ENCODE results near the gene C3. TPM values are rescaled to one million over a fixed set of nuclear protein-coding genes. Genes with fewer than 3 reads are reported as not detected.
"Not testable (repeated sequence)": the region's sequence is repeated elsewhere in the genome, so short reads cannot be mapped to it uniquely, and the experiment has no call there.

C3 gene
- polyA plus RNA-seq, 3 donors, result 17.1 to 26.9 (median 20.8) TPM

GRCh38 chr19:6718741-6719539, 1.5 kb downstream of the C3 start:
- no peak for DNase-seq (ENCODE audit: extremely low read depth in 1 of 11, low read depth in 9 of 11, low spot score in 4 of 11)

GRCh38 chr19:6718111-6718740, 2.2 kb downstream of the C3 start:
- DNase-seq (ENCODE audit: extremely low read depth in 1 of 11, low read depth in 9 of 11, low spot score in 4 of 11), result no peak

GRCh38 chr19:6717441-6717971, 2.9 kb downstream of the C3 start:
- DNase-seq (ENCODE audit: extremely low read depth in 1 of 11, low read depth in 9 of 11, low spot score in 4 of 11), result no peak

- DNase-seq (ENCODE audit: extremely low read depth in 1 of 11, low read depth in 9 of 11, low spot score in 4 of 11), result no peak
Measured at GRCh38 chr19:6717036-6717435, 3.4 kb downstream of the C3 start.

GRCh38 chr19:6716610-6716970, 3.9 kb downstream of the C3 start:
- DNase-seq (ENCODE audit: extremely low read depth in 1 of 11, low read depth in 9 of 11, low spot score in 4 of 11), result no peak

GRCh38 chr19:6714749-6715555, 5.5 kb downstream of the C3 start:
- DNase-seq (ENCODE audit: extremely low read depth in 1 of 11, low read depth in 9 of 11, low spot score in 4 of 11), result no peak

GRCh38 chr19:6713773-6714692, 6.4 kb downstream of the C3 start:
- DNase-seq (ENCODE audit: extremely low read depth in 1 of 11, low read depth in 9 of 11, low spot score in 4 of 11), result no peak

GRCh38 chr19:6712692-6713670, 7.5 kb downstream of the C3 start:
- no peak for DNase-seq (ENCODE audit: extremely low read depth in 1 of 11, low read depth in 9 of 11, low spot score in 4 of 11)

- DNase-seq (ENCODE audit: extremely low read depth in 1 of 11, low read depth in 9 of 11, low spot score in 4 of 11), result no peak
Measured at GRCh38 chr19:6712231-6712630, 8.2 kb downstream of the C3 start.

GRCh38 chr19:6711605-6712004, 8.8 kb downstream of the C3 start:
- DNase-seq (ENCODE audit: extremely low read depth in 1 of 11, low read depth in 9 of 11, low spot score in 4 of 11), result no peak

GRCh38 chr19:6711078-6711361, 9.4 kb downstream of the C3 start:
- no peak for DNase-seq (ENCODE audit: extremely low read depth in 1 of 11, low read depth in 9 of 11, low spot score in 4 of 11)

- DNase-seq (ENCODE audit: extremely low read depth in 1 of 11, low read depth in 9 of 11, low spot score in 4 of 11), result no peak
Measured at GRCh38 chr19:6710273-6711077, 10.0 kb downstream of the C3 start.

- no peak for DNase-seq (ENCODE audit: extremely low read depth in 1 of 11, low read depth in 9 of 11, low spot score in 4 of 11)
Measured at GRCh38 chr19:6709549-6709948, 10.9 kb downstream of the C3 start.

GRCh38 chr19:6708913-6709312, 11.5 kb downstream of the C3 start:
- DNase-seq (ENCODE audit: extremely low read depth in 1 of 11, low read depth in 9 of 11, low spot score in 4 of 11), result not testable (repeated sequence)

- no peak for DNase-seq (ENCODE audit: extremely low read depth in 1 of 11, low read depth in 9 of 11, low spot score in 4 of 11)
Measured at GRCh38 chr19:6708346-6708745, 12.1 kb downstream of the C3 start.

- DNase-seq (ENCODE audit: extremely low read depth in 1 of 11, low read depth in 9 of 11, low spot score in 4 of 11), result no peak
Measured at GRCh38 chr19:6707658-6708018, 12.8 kb downstream of the C3 start.

GRCh38 chr19:6707011-6707657, 13.3 kb downstream of the C3 start:
- DNase-seq (ENCODE audit: extremely low read depth in 1 of 11, low read depth in 9 of 11, low spot score in 4 of 11), result no peak
